GM23338 (cell line): ENCODE measurements around the gene OTOS. TPM values are rescaled to one million over a fixed set of nuclear protein-coding genes. Genes with fewer than 3 reads are reported as not detected.

ENCODE experiments used
- ATAC-seq: fragments of 200-7000 bp; cut with Tn5 transposase; 3 replicates; pipeline ENCODE4 v1.9.1; 2020
- DNase-seq: peaks from one replicate; pipeline ENCODE4 v3.0.0-alpha.2; 2015; ENCODE audit warnings: low spot score
- H2AFZ ChIP-seq: fragments of 200-600 bp; sonication (generic); 2 replicates; pipeline ENCODE4 v1.8.0; 2016; ENCODE audit warnings: antibody characterized with exemption, mild to moderate bottlenecking, moderate library complexity
- H3F3A ChIP-seq: fragments of 200-600 bp; sonication (generic); replicated peaks from 2 replicates; pipeline ENCODE4 v1.8.0; 2017; ENCODE audit warnings: antibody characterized with exemption, mixed run types, low read depth
- H3K27ac ChIP-seq: fragments of 200-600 bp; sonication (generic); 2 replicates; pipeline ENCODE4 v1.6.1; 2016; ENCODE audit warnings: low read depth
- H3K27me3 ChIP-seq: fragments of 200-600 bp; sonication (generic); 2 replicates; pipeline ENCODE4 v1.8.0; 2016; ENCODE audit warnings: mild to moderate bottlenecking, mixed run types, moderate library complexity; ENCODE audit not compliant: insufficient read depth
- H3K36me3 ChIP-seq: fragments of 200-600 bp; sonication (generic); 2 replicates; pipeline ENCODE4 v1.8.0; 2016; ENCODE audit warnings: mild to moderate bottlenecking; ENCODE audit not compliant: insufficient read depth
- H3K4me1 ChIP-seq: fragments of 200-600 bp; sonication (generic); 2 replicates; pipeline ENCODE4 v1.8.0; 2016; ENCODE audit warnings: mild to moderate bottlenecking, moderate library complexity; ENCODE audit not compliant: insufficient read depth
- H3K4me2 ChIP-seq: fragments of 200-600 bp; sonication (generic); 2 replicates; pipeline ENCODE4 v1.7.1; 2017; ENCODE audit warnings: mixed run types
- H3K4me3 ChIP-seq: fragments of 200-600 bp; sonication (generic); 2 replicates; pipeline ENCODE4 v1.6.1; 2016; ENCODE audit warnings: mixed run types
- H3K79me2 ChIP-seq: fragments of 200-600 bp; sonication (generic); replicated peaks from 2 replicates; pipeline ENCODE4 v1.8.0; 2017; ENCODE audit warnings: mild to moderate bottlenecking; ENCODE audit not compliant: insufficient read depth
- H3K9me2 ChIP-seq: fragments of 200-600 bp; sonication (generic); 2 replicates; pipeline ENCODE4 v1.8.0; 2017; ENCODE audit not compliant: insufficient read depth
- H4K20me1 ChIP-seq: fragments of 200-600 bp; sonication (generic); replicated peaks from 2 replicates; pipeline ENCODE4 v1.8.0; 2017; ENCODE audit warnings: mild to moderate bottlenecking; ENCODE audit not compliant: insufficient read depth
- H3K27ac Mint-ChIP-seq: 2 replicates; pipeline ENCODE4 v1.8.0; 2020; ENCODE audit warnings: inconsistent platforms, mild to moderate bottlenecking, moderate library complexity, mixed read lengths
- H3K27me3 Mint-ChIP-seq: 3 replicates; pipeline ENCODE4 v1.8.0; 2022; ENCODE audit warnings: low read depth, mild to moderate bottlenecking, moderate library complexity, mixed read lengths, inconsistent platforms; ENCODE audit not compliant: insufficient read depth, poor library complexity
- H3K36me3 Mint-ChIP-seq: 3 replicates; pipeline ENCODE4 v1.8.0; 2021; ENCODE audit warnings: low read depth, mild to moderate bottlenecking, inconsistent platforms, moderate library complexity, mixed read lengths
- H3K4me1 Mint-ChIP-seq: 3 replicates; pipeline ENCODE4 v1.8.0; 2020; ENCODE audit warnings: mild to moderate bottlenecking, inconsistent platforms, mixed read lengths
- H3K4me3 Mint-ChIP-seq: 3 replicates; pipeline ENCODE4 v1.8.0; 2021; ENCODE audit warnings: moderate library complexity, mild to moderate bottlenecking, inconsistent platforms, mixed read lengths
- H3K9me3 Mint-ChIP-seq: 3 replicates; pipeline ENCODE4 v1.8.0; 2020; ENCODE audit warnings: moderate library complexity, mild to moderate bottlenecking, inconsistent platforms, mixed read lengths
- CREB1 ChIP-seq: fragments of 250-450 bp; sonication (Bioruptor Pico); IDR thresholded peaks from 2 replicates; pipeline ENCODE4 v1.5.0; 2020; ENCODE audit warnings: low read depth, mild to moderate bottlenecking, moderate library complexity
- EZH2 ChIP-seq: fragments of 200-600 bp; sonication (generic); IDR thresholded peaks from one replicate; pipeline ENCODE4 v1.8.0; 2017; ENCODE audit warnings: antibody characterized with exemption, mild to moderate bottlenecking, low read depth; ENCODE audit not compliant: unreplicated experiment
- EZH2phosphoT487 ChIP-seq: fragments of 200-600 bp; sonication (generic); IDR thresholded peaks from one replicate; pipeline ENCODE4 v1.8.1; 2018; ENCODE audit warnings: antibody characterized with exemption; ENCODE audit not compliant: unreplicated experiment
- JUNB ChIP-seq: IDR thresholded peaks from one replicate; pipeline ENCODE4 v1.6.1; 2016; ENCODE audit warnings: antibody characterized with exemption; ENCODE audit not compliant: unreplicated experiment
- NANOG ChIP-seq: IDR thresholded peaks from 2 replicates; pipeline ENCODE4 v1.6.1; 2016; ENCODE audit warnings: antibody characterized with exemption, borderline replicate concordance
- POLR2AphosphoS5 ChIP-seq: IDR thresholded peaks from 2 replicates; pipeline ENCODE4 v1.6.1; 2016; ENCODE audit warnings: antibody characterized with exemption, low read depth
- REST ChIP-seq: IDR thresholded peaks from one replicate; pipeline ENCODE4 v1.6.1; 2018; ENCODE audit warnings: antibody characterized with exemption; ENCODE audit not compliant: unreplicated experiment
- STAT1 ChIP-seq: IDR thresholded peaks from one replicate; pipeline ENCODE4 v1.6.1; 2016; ENCODE audit warnings: antibody characterized with exemption; ENCODE audit not compliant: unreplicated experiment
- ZNF114 ChIP-seq: fragments of 250-450 bp; sonication (Bioruptor Pico); IDR thresholded peaks from 2 replicates; pipeline ENCODE4 v1.5.0; 2020; ENCODE audit warnings: mild to moderate bottlenecking, moderate library complexity
- ZNF331 ChIP-seq: fragments of 250-450 bp; sonication (Bioruptor Pico); IDR thresholded peaks from 2 replicates; pipeline ENCODE4 v1.5.0; 2020; ENCODE audit warnings: low read depth, mild to moderate bottlenecking, moderate library complexity
- ZNF462 ChIP-seq: fragments of 250-450 bp; sonication (Bioruptor Pico); IDR thresholded peaks from 2 replicates; pipeline ENCODE4 v1.5.0; 2020; ENCODE audit warnings: mild to moderate bottlenecking, moderate library complexity
- polyA plus RNA-seq: library from polyadenylated mRNA; unstranded; fragments of >200 nt; fragmentation: Nextera tagmentation; extraction: Ambion mirVana; gene quantifications from 2 replicates; pipeline ENCODE4 v1.2.1, GENCODE V29; 2016
- total RNA-seq: library from RNA; depleted of rRNA; stranded (reverse); fragments of >200 nt; shearing (Covaris generic); gene quantifications from 2 replicates; pipeline ENCODE4 v1.2.3, GENCODE V29; 2014
- TF ChIP-seq, protein P1 (sequence below): IDR thresholded peaks from 2 replicates; pipeline ENCODE4 v1.6.1; 2016; ENCODE audit warnings: antibody characterized with exemption
- TF ChIP-seq, protein P2 (sequence below), 2 experiments: fragments of 200-600 bp in 1 of 2; sonication (generic) in 1 of 2; conservative IDR thresholded peaks; 2 replicates each; pipeline versions ENCODE4 v1.5.1 to v1.6.1; 2016 to 2017; ENCODE audit warnings: antibody characterized with exemption in 2 of 2, low read depth in 2 of 2, mild to moderate bottlenecking in 2 of 2, moderate library complexity in 1 of 2

The OTOS gene
- total and polyA plus RNA-seq, 2 experiments from 2014 or later = 0.40 TPM; not detected in 1

- ATAC-seq (peak; percentile 86), DNase-seq (peak; percentile 90)
- H3K27me3 Mint-ChIP-seq = peaks cover 14% of the 10 kb centered on the region
- no peaks in the 10 kb centered on the region for H3K9me2 ChIP-seq
- peaks cover 22% of the 10 kb centered on the region for H3K36me3 ChIP-seq
- H3F3A ChIP-seq = no peaks in the 10 kb centered on the region
- peaks cover 38% of the 10 kb centered on the region for H3K36me3 Mint-ChIP-seq
- H3K4me3 Mint-ChIP-seq = peak within 1 kb of the TSS; percentile 98
- peaks cover 4% of the 10 kb centered on the region; the same call in 1 of the 3 replicates for H3K9me3 Mint-ChIP-seq
- peaks cover 16% of the 10 kb centered on the region for H3K4me1 ChIP-seq
- TF ChIP-seq ZNF462 (no peak), ZNF114 (CRISPR knock-in tag) (no peak), REST (no peak), STAT1 (no peak), NANOG (no peak), EZH2phosphoT487 (no peak), CREB1 (peak; percentile 35), ZNF331 (no peak), JUNB (no peak), EZH2 (no peak), POLR2AphosphoS5 (peak; percentile 84)
- TF ChIP-seq, protein P1, sequence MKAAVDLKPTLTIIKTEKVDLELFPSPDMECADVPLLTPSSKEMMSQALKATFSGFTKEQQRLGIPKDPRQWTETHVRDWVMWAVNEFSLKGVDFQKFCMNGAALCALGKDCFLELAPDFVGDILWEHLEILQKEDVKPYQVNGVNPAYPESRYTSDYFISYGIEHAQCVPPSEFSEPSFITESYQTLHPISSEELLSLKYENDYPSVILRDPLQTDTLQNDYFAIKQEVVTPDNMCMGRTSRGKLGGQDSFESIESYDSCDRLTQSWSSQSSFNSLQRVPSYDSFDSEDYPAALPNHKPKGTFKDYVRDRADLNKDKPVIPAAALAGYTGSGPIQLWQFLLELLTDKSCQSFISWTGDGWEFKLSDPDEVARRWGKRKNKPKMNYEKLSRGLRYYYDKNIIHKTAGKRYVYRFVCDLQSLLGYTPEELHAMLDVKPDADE = peak; percentile 73
- TF ChIP-seq, protein P2, sequence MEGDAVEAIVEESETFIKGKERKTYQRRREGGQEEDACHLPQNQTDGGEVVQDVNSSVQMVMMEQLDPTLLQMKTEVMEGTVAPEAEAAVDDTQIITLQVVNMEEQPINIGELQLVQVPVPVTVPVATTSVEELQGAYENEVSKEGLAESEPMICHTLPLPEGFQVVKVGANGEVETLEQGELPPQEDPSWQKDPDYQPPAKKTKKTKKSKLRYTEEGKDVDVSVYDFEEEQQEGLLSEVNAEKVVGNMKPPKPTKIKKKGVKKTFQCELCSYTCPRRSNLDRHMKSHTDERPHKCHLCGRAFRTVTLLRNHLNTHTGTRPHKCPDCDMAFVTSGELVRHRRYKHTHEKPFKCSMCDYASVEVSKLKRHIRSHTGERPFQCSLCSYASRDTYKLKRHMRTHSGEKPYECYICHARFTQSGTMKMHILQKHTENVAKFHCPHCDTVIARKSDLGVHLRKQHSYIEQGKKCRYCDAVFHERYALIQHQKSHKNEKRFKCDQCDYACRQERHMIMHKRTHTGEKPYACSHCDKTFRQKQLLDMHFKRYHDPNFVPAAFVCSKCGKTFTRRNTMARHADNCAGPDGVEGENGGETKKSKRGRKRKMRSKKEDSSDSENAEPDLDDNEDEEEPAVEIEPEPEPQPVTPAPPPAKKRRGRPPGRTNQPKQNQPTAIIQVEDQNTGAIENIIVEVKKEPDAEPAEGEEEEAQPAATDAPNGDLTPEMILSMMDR (conservative IDR thresholded peaks at IDR 0.05; ENCODE audit: low read depth in 2 of 2) = no peak
- H3K4me1 Mint-ChIP-seq = peaks cover 42% of the 10 kb centered on the region
- no peaks in the 10 kb centered on the region for H3K27me3 ChIP-seq
- peak within 1 kb of the TSS; percentile 98 for H2AFZ ChIP-seq
- H3K27ac ChIP-seq = no peak within 1 kb of the TSS
- peaks cover 31% of the 10 kb centered on the region for H3K79me2 ChIP-seq
- peak within 1 kb of the TSS; percentile 92 for H3K27ac Mint-ChIP-seq
- peak within 1 kb of the TSS; percentile 88 for H3K4me3 ChIP-seq
- H4K20me1 ChIP-seq = peaks cover 15% of the 10 kb centered on the region
- peak within 1 kb of the TSS; percentile 99 for H3K4me2 ChIP-seq
Observed at GRCh38 chr2:240136013-240136670, 4.3 kb downstream of the OTOS start, which contains the start of gene COPS9. Gene COPS9 (minus strand): TSS chr2:240136305. CDS start chr2:240136284, 21 bp downstream.
